ENCODE results near the gene NPAS2.

NPAS2 gene

DNA sequence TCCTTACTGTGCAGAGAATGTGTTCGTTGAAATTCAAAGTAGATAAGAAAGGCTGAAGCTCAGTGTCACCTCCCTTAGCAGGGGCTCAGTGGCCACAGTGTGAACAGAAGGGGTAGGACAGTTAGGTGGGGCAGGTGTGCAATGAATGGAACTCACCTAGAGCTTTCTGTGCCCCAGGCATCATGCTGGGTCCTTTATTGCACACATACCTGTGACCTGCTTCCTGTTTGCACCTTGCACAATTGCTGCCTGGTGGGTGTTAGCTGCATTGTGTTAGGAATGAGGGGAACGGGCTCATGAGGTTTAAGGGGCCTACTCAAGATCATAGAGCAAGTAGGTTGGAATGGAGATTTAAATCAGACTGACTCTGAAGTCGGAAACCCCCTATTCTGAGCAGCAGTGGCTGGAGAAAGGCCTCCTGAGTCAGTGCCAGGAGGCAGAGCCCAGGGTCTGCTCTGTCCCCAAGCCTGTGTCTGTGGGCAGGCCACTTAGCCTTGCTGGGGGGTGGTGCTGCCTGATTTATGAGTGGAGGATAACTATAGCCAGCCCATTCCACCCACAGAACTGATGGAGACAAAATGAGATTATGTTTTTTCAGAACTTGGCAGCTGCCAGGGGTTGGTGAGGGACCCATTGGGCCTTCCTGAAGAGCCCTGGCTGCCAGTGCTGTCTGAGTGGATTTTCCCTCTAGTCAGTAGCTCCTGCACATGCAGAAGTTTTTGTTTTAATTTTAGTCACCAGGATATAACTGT, 76.2 kb downstream of the NPAS2 start:
- no peak overlapping the region for H3K4me2 ChIP-seq (ENCODE audit: low read length)
- H3K27me3 ChIP-seq (ENCODE audit: insufficient read depth, low read length) = no peaks in the 10 kb centered on the region
- H4K91ac ChIP-seq (ENCODE audit: low read depth, low read length) = no peak overlapping the region
- peaks cover 2% of the 10 kb centered on the region for H3K9me3 ChIP-seq (ENCODE audit: insufficient read depth, low read depth, low read length)
- H2BK12ac ChIP-seq (ENCODE audit: low read length) = no peak overlapping the region
- H4K12ac ChIP-seq (ENCODE audit: low read depth, low read length) = no peak overlapping the region
- H3K4ac ChIP-seq (ENCODE audit: low read depth, low read length) = no peak overlapping the region
- no peak overlapping the region for H2BK5ac ChIP-seq (ENCODE audit: low read depth, low read length, poor library complexity)
- H4K8ac ChIP-seq (ENCODE audit: low read depth, low read length) = no peak overlapping the region
- no CpG with 5 or more reads among the region's 3 CpGs for WGBS (ENCODE audit: extremely low coverage, insufficient coverage, insufficient read length)
- H3K4me1 ChIP-seq (ENCODE audit: control insufficient read depth in 1 of 2, insufficient read depth in 2 of 2, low read length in 2 of 2) = peaks cover 0 to 2% of the 10 kb centered on the region in 2 experiments
- no peak overlapping the region for H3K4me3 ChIP-seq (ENCODE audit: low read depth, low read length)
- no peak overlapping the region for H3K14ac ChIP-seq (ENCODE audit: low read length)
- H3K36me3 ChIP-seq (ENCODE audit: control insufficient read depth in 1 of 2, insufficient read depth in 2 of 2, low read length in 2 of 2) = no peaks in the 10 kb centered on the region
- H2AFZ ChIP-seq (ENCODE audit: insufficient read depth, low read length, poor library complexity) = no peak overlapping the region
- no peak overlapping the region for H3K9ac ChIP-seq (ENCODE audit: low read length)
- H3K27ac ChIP-seq (ENCODE audit: low read depth, low read length) = no peak overlapping the region
- DNase-seq = peak; percentile 92 to 96
- no peak overlapping the region for H3K23ac ChIP-seq (ENCODE audit: low read length)
- H2AK5ac ChIP-seq (ENCODE audit: low read length) = no peak overlapping the region
- H3K79me2 ChIP-seq (ENCODE audit: control insufficient read depth, insufficient read depth, low read length, poor library complexity) = no peaks in the 10 kb centered on the region
- no peak overlapping the region for H2BK120ac ChIP-seq (ENCODE audit: insufficient read depth, low read length, poor library complexity)
- no peak overlapping the region for H3K18ac ChIP-seq (ENCODE audit: low read length)
- H3K79me1 ChIP-seq (ENCODE audit: low read length) = no peaks in the 10 kb centered on the region

DNA sequence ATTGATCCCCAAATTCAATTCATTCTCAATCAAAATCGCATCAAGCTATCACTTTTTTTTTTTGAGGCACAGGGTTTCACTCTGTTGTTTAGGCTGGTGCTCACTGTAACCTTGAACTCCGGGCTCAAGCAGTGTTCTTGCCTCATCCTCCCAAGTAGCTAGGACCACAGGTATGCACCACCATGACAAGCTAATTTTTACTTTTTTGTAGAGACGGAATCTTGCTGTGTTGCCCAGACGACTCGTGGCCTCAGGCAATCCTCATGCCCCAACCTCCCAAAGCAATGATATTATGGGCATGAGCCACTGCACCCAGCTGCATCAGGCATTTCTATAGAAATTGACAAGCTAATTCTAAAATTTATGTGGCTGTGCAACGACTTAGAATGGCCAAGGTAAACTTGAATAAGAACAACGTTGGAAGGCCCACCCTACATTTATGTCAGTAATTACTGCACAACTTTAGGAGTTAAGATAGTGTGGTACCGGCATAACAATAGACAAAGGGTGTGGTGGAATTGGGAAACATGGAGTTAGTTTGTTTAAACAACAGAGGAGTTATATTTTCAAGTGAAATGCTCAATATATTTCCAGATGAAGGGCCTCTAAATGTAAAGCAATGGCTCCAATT, 78.2 kb downstream of the NPAS2 start:
- WGBS (ENCODE audit: extremely low coverage, insufficient coverage, insufficient read length) = no CpG with 5 or more reads among the region's 8 CpGs
- Histone ChIP-seq H2BK5ac (ENCODE audit: low read depth, low read length, poor library complexity) (no peak overlapping the region), H4K91ac (ENCODE audit: low read depth, low read length) (no peak overlapping the region)

DNA sequence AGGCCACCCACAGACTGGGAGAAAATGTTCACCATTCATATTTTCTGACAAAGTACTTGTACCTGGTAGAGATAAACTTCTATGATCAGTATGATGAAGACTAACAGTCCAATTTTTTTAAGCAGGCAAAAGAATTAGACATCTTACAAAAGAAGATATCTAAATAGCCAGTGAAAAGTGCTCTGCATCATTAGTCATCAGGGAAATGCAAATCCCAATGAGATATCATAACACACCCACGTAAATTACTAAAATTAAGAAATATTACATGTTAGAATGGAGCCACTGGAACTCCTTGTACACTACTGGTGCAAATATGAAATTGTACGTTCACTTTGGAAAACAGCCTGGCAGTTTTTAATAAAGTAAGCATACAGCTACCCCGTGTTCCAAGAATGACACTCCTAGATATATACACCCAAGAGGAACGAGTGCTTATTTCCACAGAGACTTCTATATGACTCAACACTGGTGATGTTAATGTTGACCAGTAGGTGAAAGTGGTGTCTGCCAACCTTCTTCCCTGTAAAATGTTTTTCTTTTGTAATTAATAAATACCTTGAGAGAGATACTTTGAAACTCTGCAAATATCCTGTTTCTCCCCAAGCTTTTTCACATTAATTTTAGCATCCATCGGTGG, 80.3 kb downstream of the NPAS2 start:
- Histone ChIP-seq H3K79me2 (ENCODE audit: control insufficient read depth, insufficient read depth, low read length, poor library complexity) (no peaks in the 10 kb centered on the region), H3K14ac (ENCODE audit: low read length) (no peak overlapping the region), H2AK5ac (ENCODE audit: low read length) (no peak overlapping the region), H3K4me2 (ENCODE audit: low read length) (no peak overlapping the region), H3K27me3 (ENCODE audit: insufficient read depth, low read length) (no peaks in the 10 kb centered on the region), H3K9me3 (ENCODE audit: insufficient read depth, low read depth, low read length) (no peaks in the 10 kb centered on the region), H3K4ac (ENCODE audit: low read depth, low read length) (no peak overlapping the region), H3K18ac (ENCODE audit: low read length) (no peak overlapping the region), H3K23ac (ENCODE audit: low read length) (no peak overlapping the region), H3K79me1 (ENCODE audit: low read length) (peaks cover 2% of the 10 kb centered on the region), H3K36me3 (ENCODE audit: control insufficient read depth in 1 of 2, insufficient read depth in 2 of 2, low read length in 2 of 2) (no peaks in the 10 kb centered on the region), H2BK120ac (ENCODE audit: insufficient read depth, low read length, poor library complexity) (no peak overlapping the region), H4K12ac (ENCODE audit: low read depth, low read length) (no peak overlapping the region), H4K91ac (ENCODE audit: low read depth, low read length) (no peak overlapping the region), H3K9ac (ENCODE audit: low read length) (no peak overlapping the region), H3K4me1 (ENCODE audit: control insufficient read depth in 1 of 2, insufficient read depth in 2 of 2, low read length in 2 of 2) (peaks cover 9 to 18% of the 10 kb centered on the region in 2 experiments), H2AFZ (ENCODE audit: insufficient read depth, low read length, poor library complexity) (no peak overlapping the region), H3K4me3 (ENCODE audit: low read depth, low read length) (no peak overlapping the region), H2BK5ac (ENCODE audit: low read depth, low read length, poor library complexity) (no peak overlapping the region), H2BK12ac (ENCODE audit: low read length) (no peak overlapping the region), H3K27ac (ENCODE audit: low read depth, low read length) (no peak overlapping the region), H4K8ac (ENCODE audit: low read depth, low read length) (no peak overlapping the region)
- no peak for DNase-seq
- WGBS (ENCODE audit: extremely low coverage, insufficient coverage, insufficient read length) = no CpG with 5 or more reads among the region's 5 CpGs

More for the DNA sequence above, 78.2 kb downstream of the NPAS2 start:
- Histone ChIP-seq H3K23ac (ENCODE audit: low read length) (no peak overlapping the region), H3K9me3 (ENCODE audit: insufficient read depth, low read depth, low read length) (no peaks in the 10 kb centered on the region), H4K8ac (ENCODE audit: low read depth, low read length) (no peak overlapping the region), H3K79me2 (ENCODE audit: control insufficient read depth, insufficient read depth, low read length, poor library complexity) (no peaks in the 10 kb centered on the region), H2AK5ac (ENCODE audit: low read length) (no peak overlapping the region), H3K9ac (ENCODE audit: low read length) (no peak overlapping the region), H4K12ac (ENCODE audit: low read depth, low read length) (no peak overlapping the region), H3K79me1 (ENCODE audit: low read length) (no peaks in the 10 kb centered on the region), H3K4me2 (ENCODE audit: low read length) (no peak overlapping the region), H2BK120ac (ENCODE audit: insufficient read depth, low read length, poor library complexity) (no peak overlapping the region), H3K4me1 (ENCODE audit: control insufficient read depth in 1 of 2, insufficient read depth in 2 of 2, low read length in 2 of 2) (peaks cover 2 to 4% of the 10 kb centered on the region in 2 experiments), H3K4ac (ENCODE audit: low read depth, low read length) (no peak overlapping the region), H2BK12ac (ENCODE audit: low read length) (no peak overlapping the region), H3K4me3 (ENCODE audit: low read depth, low read length) (no peak overlapping the region), H2AFZ (ENCODE audit: insufficient read depth, low read length, poor library complexity) (no peak overlapping the region), H3K18ac (ENCODE audit: low read length) (no peak overlapping the region), H3K27me3 (ENCODE audit: insufficient read depth, low read length) (no peaks in the 10 kb centered on the region), H3K27ac (ENCODE audit: low read depth, low read length) (no peak overlapping the region), H3K36me3 (ENCODE audit: control insufficient read depth in 1 of 2, insufficient read depth in 2 of 2, low read length in 2 of 2) (no peaks in the 10 kb centered on the region), H3K14ac (ENCODE audit: low read length) (no peak overlapping the region)
- DNase-seq = peak; percentile 48 to 75

DNA sequence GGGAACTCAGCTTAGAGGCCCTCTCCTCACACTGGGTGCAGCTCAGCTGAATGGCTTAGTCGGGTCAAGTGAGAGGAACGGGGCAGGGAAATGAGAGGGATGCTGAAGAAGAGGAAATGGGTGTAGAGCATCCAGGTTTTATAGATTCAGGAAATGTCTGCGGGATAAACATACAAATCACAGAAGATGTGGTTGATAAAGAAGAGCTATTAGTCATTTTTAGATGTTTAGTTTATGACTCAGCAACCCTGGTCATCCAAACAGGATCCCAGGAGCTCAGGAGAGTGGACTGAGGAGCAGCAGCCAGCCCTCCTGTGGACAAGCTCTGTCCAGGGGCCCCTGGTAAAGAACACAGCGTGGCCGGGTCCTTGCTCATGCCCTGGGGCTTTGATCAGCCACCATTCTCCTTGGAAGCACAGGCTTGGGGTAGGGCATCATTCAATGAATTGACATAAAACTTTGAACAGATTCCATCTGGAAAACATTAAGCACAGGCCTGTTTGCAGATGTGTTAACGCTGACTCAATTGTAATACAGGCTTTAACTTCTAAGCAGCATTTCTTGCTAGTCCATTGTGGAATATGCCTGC, 83.0 kb downstream of the NPAS2 start:
- no peak overlapping the region for H2BK120ac ChIP-seq (ENCODE audit: insufficient read depth, low read length, poor library complexity)

More for the DNA sequence above, 83.0 kb downstream of the NPAS2 start:
- Histone ChIP-seq H3K9ac (ENCODE audit: low read length) (no peak overlapping the region), H3K4me3 (ENCODE audit: low read depth, low read length) (no peak overlapping the region), H2AK5ac (ENCODE audit: low read length) (no peak overlapping the region), H3K4me2 (ENCODE audit: low read length) (no peak overlapping the region), H3K79me1 (ENCODE audit: low read length) (peaks cover 2% of the 10 kb centered on the region), H3K18ac (ENCODE audit: low read length) (no peak overlapping the region), H2BK12ac (ENCODE audit: low read length) (no peak overlapping the region), H3K36me3 (ENCODE audit: control insufficient read depth in 1 of 2, insufficient read depth in 2 of 2, low read length in 2 of 2) (no peaks in the 10 kb centered on the region), H3K9me3 (ENCODE audit: insufficient read depth, low read depth, low read length) (no peaks in the 10 kb centered on the region), H3K27ac (ENCODE audit: low read depth, low read length) (peak overlapping the region; percentile 46), H3K4me1 (ENCODE audit: control insufficient read depth in 1 of 2, insufficient read depth in 2 of 2, low read length in 2 of 2) (peaks cover 11 to 23% of the 10 kb centered on the region in 2 experiments), H2BK5ac (ENCODE audit: low read depth, low read length, poor library complexity) (no peak overlapping the region), H4K8ac (ENCODE audit: low read depth, low read length) (no peak overlapping the region), H3K23ac (ENCODE audit: low read length) (no peak overlapping the region), H3K14ac (ENCODE audit: low read length) (no peak overlapping the region), H3K79me2 (ENCODE audit: control insufficient read depth, insufficient read depth, low read length, poor library complexity) (no peaks in the 10 kb centered on the region), H3K4ac (ENCODE audit: low read depth, low read length) (no peak overlapping the region), H4K12ac (ENCODE audit: low read depth, low read length) (no peak overlapping the region), H4K91ac (ENCODE audit: low read depth, low read length) (no peak overlapping the region), H3K27me3 (ENCODE audit: insufficient read depth, low read length) (no peaks in the 10 kb centered on the region), H2AFZ (ENCODE audit: insufficient read depth, low read length, poor library complexity) (no peak overlapping the region)
- DNase-seq = peak; percentile 61 to 88
- WGBS (ENCODE audit: extremely low coverage, insufficient coverage, insufficient read length) = no CpG with 5 or more reads among the region's 6 CpGs
